ENCODE results near the gene MST1R. TPM values are rescaled to one million over a fixed set of nuclear protein-coding genes. Genes with fewer than 3 reads are reported as not detected.
A peak's percentile ranks its signal among the peaks of the same experiment; 100 is the strongest.
"Not testable (repeated sequence)": the region's sequence is repeated elsewhere in the genome, so short reads cannot be mapped to it uniquely, and the experiment has no call there.

Gene MST1R
- polyA plus RNA-seq, 2 of the 4 experiments (the other 2 are of a cell fraction) = 5.9 to 7.5 TPM

GRCh38 chr3:49906073-49906743, 2.5 kb upstream of the MST1R start:
- Histone ChIP-seq H3K4me2 (peak overlapping the region; percentile 85), H3K27ac (peak overlapping the region; percentile 51 to 84), H3K4me3 (peak overlapping the region; percentile 24; the same call in 1 of the 3 replicates), H3K9me3 (no peaks in the 10 kb centered on the region), H3K4me1 (peaks cover 42% of the 10 kb centered on the region)
- DNase-seq (ENCODE audit: low read depth in 1 of 2, low spot score in 1 of 2) = peak; percentile 55 to 82
- 22% methylated on average over 8 of the region's 15 CpGs for WGBS (ENCODE audit: missing lambda C conversion rate)
- no peak for FAIRE-seq
- ATAC-seq = peak; percentile 63 to 74; a peak in 5 of 6 replicates
- ChIA-PET CTCF (interaction anchor here (0.6 to 4.9 kb wide), 28 partner anchors 9 to 205 kb away, joined by 3 to 46 read pairs (median 4); partner anchors contain the start of genes CAMKV, CDHR4 and INKA1), POLR2A (interaction anchor here (0.6 kb wide), 1 partner anchor 103 kb away, joined by 3 read pairs; the partner anchor contains the start of gene INKA1)
- TF ChIP-seq REST (IDR thresholded peaks at IDR 0.05) (no peak), RARB (CRISPR knock-in tag; IDR thresholded peaks at IDR 0.05) (no peak), CTCF (IDR thresholded peaks at IDR 0.05) (peak; percentile 74), RAD21 (conservative IDR thresholded peaks at IDR 0.05 in 1 of 2, IDR thresholded peaks at IDR 0.05 in 1 of 2) (peak; percentile 81 to 83), SMC3 (IDR thresholded peaks at IDR 0.05) (peak; percentile 84)

GRCh38 chr3:49904448-49904847, 775 bp upstream of the MST1R start:
- ATAC-seq; FAIRE-seq; POLR2A ChIA-PET; H3K9me3 ChIP-seq; DNase-seq (ENCODE audit: low read depth in 1 of 2, low spot score in 1 of 2): not testable (repeated sequence)
- peak overlapping the region; percentile 85 to 93 for H3K27ac ChIP-seq
- WGBS (ENCODE audit: missing lambda C conversion rate) = 83% methylated on average over 9 of the region's 13 CpGs
- CTCF ChIA-PET = interaction anchor here (0.8 to 4.9 kb wide), 5 partner anchors 9 to 102 kb away, joined by 3 to 46 read pairs (median 5); partner anchors contain the start of gene INKA1
- H3K4me2 ChIP-seq = peak overlapping the region; percentile 84
- H3K4me3 ChIP-seq = peak overlapping the region; percentile 34; the same call in 1 of the 3 replicates
- peaks cover 59% of the 10 kb centered on the region for H3K4me1 ChIP-seq

- Histone ChIP-seq H3K4me1 (peaks cover 62% of the 10 kb centered on the region), H3K27ac (peak overlapping the region; percentile 85 to 93), H3K4me2 (peak overlapping the region; percentile 84), H3K4me3 (peak overlapping the region; percentile 34), H3K9me3 (no peaks in the 10 kb centered on the region)
- TF ChIP-seq E2F6 (IDR thresholded peaks at IDR 0.05; ENCODE audit: borderline replicate concordance, low read depth) = no peak
- no peak for TF ChIP-seq HOXB13 (CRISPR knock-in tag; IDR thresholded peaks at IDR 0.05; ENCODE audit: low read depth)
- TF ChIP-seq ZNF302 (CRISPR knock-in tag; IDR thresholded peaks at IDR 0.05) = no peak
- no peak for TF ChIP-seq ELK1 (IDR thresholded peaks at IDR 0.05; ENCODE audit: low read depth, low read length)
- TF ChIP-seq CBX2 (IDR thresholded peaks at IDR 0.05; ENCODE audit: borderline replicate concordance, low read depth) = no peak
- TF ChIP-seq PBX3 (IDR thresholded peaks at IDR 0.05) = no peak
- no peak; the same call in 1 of the 2 replicates for TF ChIP-seq POLR2A (IDR thresholded peaks at IDR 0.05; ENCODE audit: low read length)
- no peak for TF ChIP-seq EHMT2 (IDR thresholded peaks at IDR 0.05; ENCODE audit: low read depth)
- no peak for TF ChIP-seq ZFP36 (IDR thresholded peaks at IDR 0.05; ENCODE audit: borderline replicate concordance, partially characterized antibody)
- no peak for TF ChIP-seq RFX5 (IDR thresholded peaks at IDR 0.05)
- no peak for TF ChIP-seq NR3C1 (IDR thresholded peaks at IDR 0.05)
- no peak for TF ChIP-seq ESRRA (IDR thresholded peaks at IDR 0.05; ENCODE audit: borderline replicate concordance, low read length)
- no peak for TF ChIP-seq RNF2 (IDR thresholded peaks at IDR 0.05; ENCODE audit: borderline replicate concordance, low read depth)
- no peak for TF ChIP-seq TP53 (CRISPR knock-in tag; IDR thresholded peaks at IDR 0.05)
- no peak for TF ChIP-seq ATOH8 (CRISPR knock-in tag; IDR thresholded peaks at IDR 0.05; ENCODE audit: low read depth)
- DNase-seq (ENCODE audit: low read depth in 1 of 2, low spot score in 1 of 2) = no peak
- POLR2A ChIA-PET = no interaction called here
- no peak for ATAC-seq
- CTCF ChIA-PET = interaction anchor here (1.1 to 4.9 kb wide), 5 partner anchors 22 to 100 kb away, joined by 3 to 46 read pairs (median 7); partner anchors contain the start of gene INKA1
- no peak for FAIRE-seq
- WGBS (ENCODE audit: missing lambda C conversion rate) = 91% methylated on average over 30 of the region's 44 CpGs
Measured at GRCh38 chr3:49902511-49903345, 945 bp downstream of the MST1R start.
